ENCODE results near the gene TP53I3.
A peak's percentile ranks its signal among the peaks of the same experiment; 100 is the strongest.

DNA sequence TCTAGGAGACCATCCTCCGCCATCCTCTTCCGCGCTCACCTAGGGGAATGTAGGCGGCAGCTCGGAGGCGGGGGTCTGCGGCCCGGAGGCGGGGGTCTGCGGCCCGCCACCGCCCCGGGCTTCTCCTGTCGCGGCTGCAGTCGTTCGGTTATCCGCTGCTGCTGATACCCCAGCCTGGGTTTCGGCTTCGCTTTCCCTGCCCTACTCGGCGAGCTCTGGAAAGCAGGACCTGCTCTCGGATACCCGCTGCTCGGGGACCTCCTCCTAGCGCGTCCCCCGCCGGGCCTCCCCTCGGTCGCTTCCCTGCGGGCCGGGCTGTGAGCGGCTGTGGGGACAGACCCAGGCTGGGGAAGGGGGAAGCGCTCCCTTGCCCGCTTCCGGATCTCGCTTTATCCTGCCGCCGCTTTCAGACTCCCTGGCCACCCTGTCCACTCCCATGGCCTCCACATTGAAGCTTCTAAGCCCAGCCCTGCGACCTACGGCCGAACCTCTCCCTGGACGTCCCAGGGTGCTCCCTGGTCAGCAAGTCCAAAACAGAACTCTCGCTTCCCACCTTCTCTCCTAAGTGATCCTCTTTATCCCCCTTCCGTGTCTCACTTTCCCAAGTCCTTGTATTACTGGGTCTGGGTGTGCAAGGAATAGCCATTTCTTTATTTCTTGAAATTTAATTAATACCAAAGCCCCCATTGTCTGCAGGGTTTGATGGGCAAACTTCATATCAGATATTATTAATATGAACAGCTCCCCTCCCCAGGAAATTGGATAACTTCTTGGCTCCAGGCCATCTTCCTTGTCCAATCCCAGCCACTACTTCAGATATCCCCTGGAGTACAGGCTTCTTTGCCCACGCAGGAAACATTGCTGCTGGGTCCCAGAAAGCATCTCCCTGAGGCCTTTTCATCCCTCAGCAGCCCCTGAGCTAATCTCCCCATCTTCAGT lies 34.3 kb downstream of the TP53I3 start:
- TF ChIP-seq, protein P1, sequence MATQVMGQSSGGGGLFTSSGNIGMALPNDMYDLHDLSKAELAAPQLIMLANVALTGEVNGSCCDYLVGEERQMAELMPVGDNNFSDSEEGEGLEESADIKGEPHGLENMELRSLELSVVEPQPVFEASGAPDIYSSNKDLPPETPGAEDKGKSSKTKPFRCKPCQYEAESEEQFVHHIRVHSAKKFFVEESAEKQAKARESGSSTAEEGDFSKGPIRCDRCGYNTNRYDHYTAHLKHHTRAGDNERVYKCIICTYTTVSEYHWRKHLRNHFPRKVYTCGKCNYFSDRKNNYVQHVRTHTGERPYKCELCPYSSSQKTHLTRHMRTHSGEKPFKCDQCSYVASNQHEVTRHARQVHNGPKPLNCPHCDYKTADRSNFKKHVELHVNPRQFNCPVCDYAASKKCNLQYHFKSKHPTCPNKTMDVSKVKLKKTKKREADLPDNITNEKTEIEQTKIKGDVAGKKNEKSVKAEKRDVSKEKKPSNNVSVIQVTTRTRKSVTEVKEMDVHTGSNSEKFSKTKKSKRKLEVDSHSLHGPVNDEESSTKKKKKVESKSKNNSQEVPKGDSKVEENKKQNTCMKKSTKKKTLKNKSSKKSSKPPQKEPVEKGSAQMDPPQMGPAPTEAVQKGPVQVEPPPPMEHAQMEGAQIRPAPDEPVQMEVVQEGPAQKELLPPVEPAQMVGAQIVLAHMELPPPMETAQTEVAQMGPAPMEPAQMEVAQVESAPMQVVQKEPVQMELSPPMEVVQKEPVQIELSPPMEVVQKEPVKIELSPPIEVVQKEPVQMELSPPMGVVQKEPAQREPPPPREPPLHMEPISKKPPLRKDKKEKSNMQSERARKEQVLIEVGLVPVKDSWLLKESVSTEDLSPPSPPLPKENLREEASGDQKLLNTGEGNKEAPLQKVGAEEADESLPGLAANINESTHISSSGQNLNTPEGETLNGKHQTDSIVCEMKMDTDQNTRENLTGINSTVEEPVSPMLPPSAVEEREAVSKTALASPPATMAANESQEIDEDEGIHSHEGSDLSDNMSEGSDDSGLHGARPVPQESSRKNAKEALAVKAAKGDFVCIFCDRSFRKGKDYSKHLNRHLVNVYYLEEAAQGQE (IDR thresholded peaks at IDR 0.05; ENCODE audit: low read depth) = no peak
- TF ChIP-seq TAF1 (IDR thresholded peaks at IDR 0.05; ENCODE audit: low read depth) (no peak), NFIC (IDR thresholded peaks at IDR 0.05) (0 out of 2 replicates have a peak, but pooled peaks have one; percentile 19), TEAD4 (IDR thresholded peaks at IDR 0.05) (no peak), RAD21 (IDR thresholded peaks at IDR 0.05; ENCODE audit: low read depth) (no peak), EP300 (IDR thresholded peaks at IDR 0.05; ENCODE audit: borderline replicate concordance) (no peak)

Data from Ishikawa (cell line).